Body of pancreas (tissue), 4 donors: ENCODE measurements around the gene CDCP1.

Experiments
- CTCF ChIP-seq, 7 experiments: fragments of 450-650 bp in 4 of 7; fragments of 200-600 bp in 3 of 7; sonication (generic) in 3 of 7; IDR thresholded peaks; one replicate each; pipeline ENCODE4 v1.5.1; 2016 to 2019; ENCODE audit warnings: antibody characterized with exemption in 7 of 7
- POLR2A ChIP-seq, 3 donors: fragments of 450-650 bp; IDR thresholded peaks; one replicate each; pipeline ENCODE4 v1.6.1; 2016; ENCODE audit warnings: antibody characterized with exemption in 3 of 3, mild to moderate bottlenecking in 2 of 3

DNA sequence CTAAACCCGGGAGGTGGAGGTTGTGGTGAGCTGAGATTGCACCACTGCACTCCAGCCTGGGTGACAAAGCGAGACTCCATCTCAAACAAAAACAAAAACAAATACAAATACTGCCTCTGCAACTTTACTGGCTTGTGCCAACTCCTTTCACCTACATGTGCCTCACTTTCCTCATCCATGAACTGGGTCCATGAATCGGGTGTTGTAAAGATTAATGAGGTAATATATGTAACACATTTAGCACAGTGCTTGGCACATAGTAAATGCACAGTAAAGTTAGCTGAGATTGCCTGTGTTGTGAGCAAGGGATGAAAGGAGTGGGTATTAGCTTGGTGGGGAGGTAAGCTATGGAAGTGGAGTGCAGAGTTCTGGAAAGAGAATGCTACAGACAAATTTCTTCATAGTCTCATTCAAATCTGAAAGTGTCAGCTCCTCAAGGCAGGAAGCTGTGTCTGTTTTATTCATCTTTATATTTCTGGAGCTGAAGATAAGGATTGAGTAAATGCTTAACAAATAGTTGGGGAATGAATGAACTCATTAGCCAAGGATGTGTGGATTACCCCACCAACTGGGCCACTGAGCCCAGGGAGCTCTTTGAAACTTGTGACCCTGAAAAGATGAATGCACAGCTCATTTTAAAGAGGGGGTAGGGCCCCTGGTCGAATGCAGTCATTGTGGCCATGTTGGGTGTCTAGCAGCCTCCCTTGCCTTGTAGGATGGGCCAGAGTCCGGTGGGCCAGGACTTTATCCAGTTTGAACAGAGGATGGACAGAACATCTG, 7.7 kb upstream of the CDCP1 start:
- TF ChIP-seq CTCF (IDR thresholded peaks at IDR 0.05) (no peak), POLR2A (IDR thresholded peaks at IDR 0.05) (no peak)
